Brain microvascular endothelial cell (primary cell): ENCODE measurements around the gene FAM114A1.

ENCODE experiments used
- DNase-seq: peaks from one replicate; pipeline ENCODE4 v3.0.0-alpha.2; 2020
- H3K27ac ChIP-seq: fragments of 250-450 bp; sonication (Bioruptor Pico); 2 replicates; pipeline ENCODE4 v1.5.1; 2020; ENCODE audit warnings: mild to moderate bottlenecking, moderate library complexity
- H3K27me3 ChIP-seq: fragments of 250-450 bp; sonication (Bioruptor Pico); replicated peaks from 2 replicates; pipeline ENCODE4 v1.5.1; 2020; ENCODE audit warnings: mild to moderate bottlenecking
- H3K36me3 ChIP-seq: fragments of 250-450 bp; sonication (Bioruptor Pico); replicated peaks from 2 replicates; pipeline ENCODE4 v1.5.1; 2020; ENCODE audit warnings: mild to moderate bottlenecking
- H3K4me3 ChIP-seq: 2 replicates; pipeline ENCODE4 v1.5.1; 2011; ENCODE audit warnings: low read depth, mild to moderate bottlenecking, control low read depth, low read length, moderate library complexity
- CTCF ChIP-seq: IDR thresholded peaks from 2 replicates; pipeline ENCODE4 v1.5.1; 2011; ENCODE audit warnings: low read depth, mild to moderate bottlenecking, moderate library complexity, low read length, control low read depth, inconsistent platforms; ENCODE audit errors: missing control alignments
- in situ Hi-C: cut with HindIII; loops from 2 replicates; pipeline ENCODE4 v1.10.0; 2017; ENCODE audit warnings: low sequenced_read_pairs, low pct_ligation_motif_present

Gene FAM114A1

DNA sequence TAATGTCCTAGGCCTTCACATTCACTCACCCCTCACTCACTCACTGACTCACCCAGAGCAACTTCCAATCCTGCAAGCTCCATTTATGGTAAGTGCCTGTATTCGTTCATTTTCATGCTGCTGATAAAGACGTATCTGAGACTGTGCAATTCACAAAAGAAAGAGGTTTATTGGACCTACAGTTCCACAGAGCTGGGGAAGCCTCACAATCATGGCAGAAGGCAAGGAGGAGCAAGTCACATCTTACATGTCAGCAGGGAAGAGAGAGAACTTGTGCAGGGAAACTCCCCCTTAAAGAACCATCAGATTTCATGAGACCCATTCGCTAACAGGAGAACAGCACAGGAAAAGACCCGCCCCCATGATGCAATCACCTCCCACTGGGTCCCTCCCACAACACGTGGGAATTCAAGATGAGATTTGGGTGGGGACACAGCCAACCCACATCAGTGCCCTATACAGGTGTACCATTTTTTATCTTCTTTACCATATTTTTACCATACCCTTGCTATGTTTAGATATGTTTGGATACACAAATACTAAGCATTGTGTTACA is 44.8 kb upstream of the FAM114A1 start:
- H3K27me3 ChIP-seq, result no peaks in the 10 kb centered on the region
- DNase-seq, result no peak
- H3K4me3 ChIP-seq, result no peak overlapping the region
- no peak overlapping the region for H3K27ac ChIP-seq
- H3K36me3 ChIP-seq, result no peaks in the 10 kb centered on the region
- no peak for TF ChIP-seq CTCF
- in situ Hi-C loops, result no loop called here

- no peak overlapping the region for H3K27ac ChIP-seq
- in situ Hi-C loops, result no loop called here
- DNase-seq, result no peak
- H3K36me3 ChIP-seq, result no peaks in the 10 kb centered on the region
- H3K27me3 ChIP-seq, result no peaks in the 10 kb centered on the region
- no peak overlapping the region for H3K4me3 ChIP-seq
- no peak for TF ChIP-seq CTCF
Observed at GRCh38 chr4:38823766-38824165, 43.8 kb upstream of the FAM114A1 start.

GRCh38 chr4:38829237-38829636 is 38.4 kb upstream of the FAM114A1 start:
- DNase-seq, result no peak
- no peaks in the 10 kb centered on the region for H3K36me3 ChIP-seq
- in situ Hi-C loops, result no loop called here
- no peak overlapping the region for H3K4me3 ChIP-seq
- no peak for TF ChIP-seq CTCF
- no peaks in the 10 kb centered on the region for H3K27me3 ChIP-seq
- no peak overlapping the region for H3K27ac ChIP-seq

DNA sequence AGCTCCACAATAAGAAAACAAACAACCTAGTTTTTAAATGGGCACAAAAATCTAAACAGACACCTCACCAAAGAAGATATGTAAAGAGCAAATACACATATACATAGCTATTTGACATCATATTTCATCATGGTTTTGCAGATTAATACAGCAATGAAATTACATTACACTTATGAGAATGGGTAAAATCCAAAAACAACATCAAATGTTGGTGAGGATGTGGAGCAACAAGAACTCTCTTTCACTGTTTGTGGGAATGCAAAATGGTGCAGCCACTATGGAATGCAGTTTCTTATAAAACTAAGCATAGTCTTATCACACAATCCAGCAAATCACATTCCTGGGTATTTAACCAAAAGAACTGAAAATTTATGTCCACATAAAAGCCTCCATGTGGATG is 36.0 kb upstream of the FAM114A1 start:
- no peaks in the 10 kb centered on the region for H3K27me3 ChIP-seq
- in situ Hi-C loops, result no loop called here
- H3K27ac ChIP-seq, result no peak overlapping the region
- no peak for TF ChIP-seq CTCF
- H3K36me3 ChIP-seq, result no peaks in the 10 kb centered on the region
- H3K4me3 ChIP-seq, result no peak overlapping the region
- DNase-seq, result peak; percentile 17

DNA sequence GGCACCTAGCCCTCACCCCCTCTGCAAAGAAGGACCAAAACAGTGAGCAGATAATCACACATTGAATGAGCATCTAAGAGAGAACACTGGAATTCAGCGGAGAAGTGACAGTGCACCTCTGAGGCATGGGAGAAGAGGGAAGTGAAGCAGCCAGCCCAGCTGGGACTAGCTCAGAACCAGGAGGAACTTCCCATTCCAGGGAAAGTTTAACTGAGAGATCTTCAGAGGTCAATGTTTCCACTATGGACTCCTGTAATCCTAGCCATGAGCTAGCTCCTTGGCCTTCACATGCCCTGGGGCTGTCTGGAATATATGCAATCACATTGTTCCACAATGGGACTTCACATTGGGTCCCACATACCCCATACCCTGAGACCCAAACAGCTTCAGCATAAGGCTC is 35.4 kb upstream of the FAM114A1 start:
- H3K4me3 ChIP-seq, result no peak overlapping the region
- no peaks in the 10 kb centered on the region for H3K27me3 ChIP-seq
- TF ChIP-seq CTCF, result no peak
- H3K27ac ChIP-seq, result no peak overlapping the region
- no peaks in the 10 kb centered on the region for H3K36me3 ChIP-seq
- in situ Hi-C loops, result no loop called here
- no peak for DNase-seq
